NB4 (cell line): ENCODE measurements around the gene COL9A3.

Source experiments
- POLR2A ChIP-seq: IDR thresholded peaks from 2 replicates; pipeline ENCODE4 v1.6.1; 2011; ENCODE audit warnings: mild to moderate bottlenecking; ENCODE audit not compliant: insufficient read length; ENCODE audit errors: extremely low read depth
- TF ChIP-seq, protein P1 (sequence below): IDR thresholded peaks from one replicate; pipeline ENCODE4 v1.5.1; 2012; ENCODE audit warnings: low read depth, low read length
- TF ChIP-seq, protein P2 (sequence below): IDR thresholded peaks from 2 replicates; pipeline ENCODE4 v1.6.1; 2011; ENCODE audit warnings: low read depth, low read length

DNA sequence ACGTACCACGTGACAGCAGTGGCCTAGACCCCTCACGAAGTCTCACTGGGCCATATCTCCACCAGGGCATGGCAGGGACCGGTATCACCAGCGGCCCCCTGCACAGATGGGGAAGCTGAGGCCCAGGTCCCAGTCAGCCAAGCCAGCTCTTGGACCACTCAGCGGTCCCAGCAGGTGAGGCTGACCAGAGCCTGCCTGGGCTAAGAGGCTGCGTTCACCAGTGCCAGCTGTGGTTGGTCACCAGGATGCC, 23.2 kb upstream of the COL9A3 start:
- TF ChIP-seq, protein P1, sequence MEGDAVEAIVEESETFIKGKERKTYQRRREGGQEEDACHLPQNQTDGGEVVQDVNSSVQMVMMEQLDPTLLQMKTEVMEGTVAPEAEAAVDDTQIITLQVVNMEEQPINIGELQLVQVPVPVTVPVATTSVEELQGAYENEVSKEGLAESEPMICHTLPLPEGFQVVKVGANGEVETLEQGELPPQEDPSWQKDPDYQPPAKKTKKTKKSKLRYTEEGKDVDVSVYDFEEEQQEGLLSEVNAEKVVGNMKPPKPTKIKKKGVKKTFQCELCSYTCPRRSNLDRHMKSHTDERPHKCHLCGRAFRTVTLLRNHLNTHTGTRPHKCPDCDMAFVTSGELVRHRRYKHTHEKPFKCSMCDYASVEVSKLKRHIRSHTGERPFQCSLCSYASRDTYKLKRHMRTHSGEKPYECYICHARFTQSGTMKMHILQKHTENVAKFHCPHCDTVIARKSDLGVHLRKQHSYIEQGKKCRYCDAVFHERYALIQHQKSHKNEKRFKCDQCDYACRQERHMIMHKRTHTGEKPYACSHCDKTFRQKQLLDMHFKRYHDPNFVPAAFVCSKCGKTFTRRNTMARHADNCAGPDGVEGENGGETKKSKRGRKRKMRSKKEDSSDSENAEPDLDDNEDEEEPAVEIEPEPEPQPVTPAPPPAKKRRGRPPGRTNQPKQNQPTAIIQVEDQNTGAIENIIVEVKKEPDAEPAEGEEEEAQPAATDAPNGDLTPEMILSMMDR: peak; percentile 11
- TF ChIP-seq POLR2A: no peak
- TF ChIP-seq, protein P2, sequence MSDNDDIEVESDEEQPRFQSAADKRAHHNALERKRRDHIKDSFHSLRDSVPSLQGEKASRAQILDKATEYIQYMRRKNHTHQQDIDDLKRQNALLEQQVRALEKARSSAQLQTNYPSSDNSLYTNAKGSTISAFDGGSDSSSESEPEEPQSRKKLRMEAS: no peak
